MG63 (cell line): ENCODE results near the gene KRTAP19-3. TPM values are rescaled to one million over a fixed set of nuclear protein-coding genes. Genes with fewer than 3 reads are reported as not detected.
"Not testable (repeated sequence)": the region's sequence is repeated elsewhere in the genome, so short reads cannot be mapped to it uniquely, and the experiment has no call there.

Experiments
- DNase-seq: peaks from one replicate; pipeline ENCODE4 v3.0.0-alpha.2; 2020
- H3K27me3 ChIP-seq: fragments of 250-450 bp; sonication (Bioruptor Pico); 2 replicates; pipeline ENCODE4 v1.5.1; 2020; ENCODE audit warnings: mild to moderate bottlenecking, moderate library complexity
- H3K36me3 ChIP-seq: fragments of 250-450 bp; sonication (Bioruptor Pico); 2 replicates; pipeline ENCODE4 v1.5.1; 2020; ENCODE audit warnings: mild to moderate bottlenecking, moderate library complexity
- H3K4me3 ChIP-seq: fragments of 250-450 bp; sonication (Bioruptor Pico); 2 replicates; pipeline ENCODE4 v1.5.1; 2020; ENCODE audit warnings: mild to moderate bottlenecking, moderate library complexity
- H3K9me3 ChIP-seq: fragments of 250-450 bp; sonication (Bioruptor Pico); 2 replicates; pipeline ENCODE4 v1.5.1; 2020; ENCODE audit warnings: mild to moderate bottlenecking, moderate library complexity
- total RNA-seq: library from RNA; depleted of rRNA; stranded (reverse); fragments of >200 nt; shearing (Covaris generic); gene quantifications from 2 replicates; pipeline ENCODE4 v1.2.3, GENCODE V29; 2014; ENCODE audit warnings: low replicate concordance; rRNA removed

Gene KRTAP19-3
- not detected in 2 replicates for total RNA-seq

- Histone ChIP-seq H3K36me3 (no peaks in the 10 kb centered on the region), H3K27me3 (no peaks in the 10 kb centered on the region), H3K4me3 (no peak within 1 kb of the TSS), H3K9me3 (no peaks in the 10 kb centered on the region)
- DNase-seq = no peak
These were observed at the start of gene KRTAP19-3 for GRCh38 chr21:30491963-30492428. Gene KRTAP19-3 (minus strand): TSS chr21:30492013. CDS start chr21:30491957, 56 bp downstream.

GRCh38 chr21:30518876-30519275, 27.1 kb upstream of the KRTAP19-3 start:
- Histone ChIP-seq H3K36me3 (no peaks in the 10 kb centered on the region), H3K27me3 (no peaks in the 10 kb centered on the region), H3K9me3 (no peaks in the 10 kb centered on the region), H3K4me3 (no peak overlapping the region)
- no peak for DNase-seq

- Histone ChIP-seq H3K27me3 (no peaks in the 10 kb centered on the region), H3K9me3 (no peaks in the 10 kb centered on the region), H3K4me3 (no peak overlapping the region), H3K36me3 (no peaks in the 10 kb centered on the region)
- no peak for DNase-seq
These were observed 23.9 kb upstream of the KRTAP19-3 start for GRCh38 chr21:30515681-30516080.

DNA sequence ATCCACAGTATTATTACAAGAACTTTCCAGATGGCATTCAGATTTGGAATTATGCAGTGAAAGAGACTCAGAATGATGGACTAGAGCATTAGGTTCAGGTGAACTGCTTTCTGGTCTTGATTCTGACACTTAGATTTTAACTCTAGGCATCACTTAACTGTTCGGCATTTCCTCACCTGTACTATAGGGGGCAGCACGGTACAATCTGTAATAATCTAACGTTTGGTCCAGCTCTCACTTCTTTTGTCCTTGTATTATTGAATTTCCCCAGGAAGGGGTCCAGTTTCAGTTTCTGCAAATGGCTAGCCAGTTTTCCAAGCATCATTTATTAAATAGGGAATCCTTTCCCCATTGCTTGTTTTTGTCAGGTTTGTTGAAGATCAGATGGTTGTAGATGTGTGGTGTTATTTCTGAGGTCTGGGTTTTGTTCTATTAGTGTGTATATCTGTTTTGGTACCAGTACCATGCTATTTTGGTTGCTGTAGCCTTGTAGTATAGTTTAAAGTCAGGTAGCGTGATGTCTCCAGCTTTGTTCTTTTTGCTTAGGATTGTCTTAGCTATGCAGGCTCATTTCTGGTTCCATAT, 13.9 kb upstream of the KRTAP19-3 start:
- not testable (repeated sequence) for H3K27me3 ChIP-seq, DNase-seq, H3K36me3 ChIP-seq, H3K9me3 ChIP-seq, H3K4me3 ChIP-seq

DNA sequence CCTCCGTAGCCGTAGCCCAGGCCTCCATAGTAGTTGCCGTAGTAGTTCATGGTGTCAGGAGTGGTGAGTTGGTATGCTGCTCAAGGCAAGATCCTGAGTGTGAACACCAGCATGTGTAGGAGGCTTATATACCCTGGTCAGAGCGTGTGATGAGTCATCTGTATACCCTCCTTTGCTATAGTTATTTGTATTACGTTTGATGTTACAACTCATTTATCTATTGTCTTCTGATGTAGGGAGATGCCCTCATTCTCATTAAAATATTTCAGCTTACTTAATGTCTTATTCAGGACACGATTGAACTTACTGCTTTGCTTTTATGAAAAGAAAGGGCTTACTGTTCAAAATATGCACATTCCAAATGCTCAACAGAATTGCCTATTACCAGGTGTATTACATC, 10.2 kb upstream of the KRTAP19-3 start, which contains the start of gene KRTAP19-5:
KRTAP19-5 (minus strand) TSS at position 101 of the 400 bp plus-strand sequence; CDS start at position 50, 51 bp downstream.
- H3K27me3 ChIP-seq = no peaks in the 10 kb centered on the region
- no peak for DNase-seq

DNA sequence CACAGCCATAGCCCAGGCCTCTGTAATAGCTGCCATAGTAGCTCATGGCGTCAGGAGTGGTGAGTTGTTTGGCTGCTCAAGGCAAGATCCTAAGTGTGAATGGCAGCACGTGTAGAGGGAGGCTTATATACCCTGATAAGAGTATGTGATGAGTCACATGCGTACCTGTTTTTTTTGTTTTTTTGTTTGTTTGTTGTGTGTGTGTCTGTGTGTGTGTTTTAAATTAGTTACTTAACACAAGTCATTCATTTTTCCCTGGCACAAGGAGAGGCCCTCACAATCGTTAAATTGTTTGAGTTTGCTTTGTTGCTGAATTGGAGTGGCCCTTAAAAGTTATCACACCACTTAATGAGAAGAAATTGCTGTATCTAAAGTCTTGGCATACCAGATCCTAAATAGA, 5.3 kb upstream of the KRTAP19-3 start, which contains the start of gene KRTAP19-4:
KRTAP19-4 (minus strand) TSS at position 101 of the 400 bp plus-strand sequence; CDS start at position 46, 55 bp downstream.
- DNase-seq = no peak

More for the DNA sequence above, 10.2 kb upstream of the KRTAP19-3 start, which contains the start of gene KRTAP19-5:
- H3K36me3 ChIP-seq = no peaks in the 10 kb centered on the region
- H3K4me3 ChIP-seq = no peak within 1 kb of the TSS
- H3K9me3 ChIP-seq = no peaks in the 10 kb centered on the region

GRCh38 chr21:30487336-30487735, 4.5 kb downstream of the KRTAP19-3 start, which contains the start of gene KRTAP19-2:
Gene KRTAP19-2 (minus strand): TSS chr21:30487436. CDS start chr21:30487348, 88 bp downstream.
- no peaks in the 10 kb centered on the region for H3K27me3 ChIP-seq
- no peak for DNase-seq
- H3K4me3 ChIP-seq = no peak within 1 kb of the TSS
- H3K36me3 ChIP-seq = no peaks in the 10 kb centered on the region
- no peaks in the 10 kb centered on the region for H3K9me3 ChIP-seq

More for the DNA sequence above, 5.3 kb upstream of the KRTAP19-3 start, which contains the start of gene KRTAP19-4:
- H3K9me3 ChIP-seq = no peaks in the 10 kb centered on the region
- H3K27me3 ChIP-seq = no peaks in the 10 kb centered on the region
- H3K4me3 ChIP-seq = no peak within 1 kb of the TSS
- no peaks in the 10 kb centered on the region for H3K36me3 ChIP-seq

DNA sequence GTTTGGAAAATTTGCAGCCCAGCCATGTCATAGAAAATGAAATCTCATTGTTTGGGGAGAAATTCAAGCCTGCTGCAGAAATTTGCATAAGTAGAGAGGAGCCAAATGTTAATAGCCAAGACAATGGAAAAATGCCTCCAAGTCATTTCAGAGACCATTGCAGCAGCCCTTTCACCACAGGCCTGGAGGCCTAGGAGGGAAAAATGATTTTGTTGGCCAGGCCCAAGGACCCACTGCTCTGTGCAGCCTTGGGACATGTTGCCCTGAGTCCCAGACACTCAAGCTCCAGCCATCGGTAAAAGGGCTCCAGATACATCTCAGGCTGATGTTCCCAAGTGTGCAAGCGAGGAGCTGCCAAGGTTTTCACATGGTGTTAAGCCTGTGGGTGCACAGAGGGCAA, 5.6 kb downstream of the KRTAP19-3 start:
- no peak overlapping the region for H3K4me3 ChIP-seq
- no peaks in the 10 kb centered on the region for H3K9me3 ChIP-seq
- H3K36me3 ChIP-seq = no peaks in the 10 kb centered on the region
- no peak for DNase-seq
- H3K27me3 ChIP-seq = no peaks in the 10 kb centered on the region

- Histone ChIP-seq H3K27me3 (no peaks in the 10 kb centered on the region), H3K4me3 (no peak overlapping the region), H3K36me3 (no peaks in the 10 kb centered on the region), H3K9me3 (no peaks in the 10 kb centered on the region)
- no peak for DNase-seq
These were observed 9.7 kb downstream of the KRTAP19-3 start for GRCh38 chr21:30482130-30482529.

DNA sequence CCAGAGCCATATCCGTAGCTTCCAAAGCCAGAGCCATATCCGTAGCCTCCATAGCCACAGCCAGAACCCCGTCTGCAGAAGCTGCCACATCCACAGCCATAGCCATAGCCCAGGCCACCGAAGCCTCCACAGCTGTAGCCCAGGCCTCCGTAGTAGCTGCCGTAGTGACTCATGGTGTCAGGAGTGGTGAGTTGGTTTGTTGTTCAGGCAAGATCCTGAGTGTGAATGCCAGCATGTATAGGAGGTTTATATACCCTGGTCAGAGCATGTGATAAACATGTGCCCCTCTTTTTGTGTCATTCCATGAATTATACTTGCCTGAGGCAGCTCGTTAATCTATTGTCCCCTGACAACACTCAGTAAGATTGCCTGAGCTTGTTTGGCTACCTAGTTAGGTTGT, 11.7 kb downstream of the KRTAP19-3 start, which contains the start of gene KRTAP19-1:
KRTAP19-1 (minus strand) TSS at position 223 of the 400 bp plus-strand sequence; CDS start at position 173, 50 bp downstream.
- no peaks in the 10 kb centered on the region for H3K9me3 ChIP-seq
- no peaks in the 10 kb centered on the region for H3K36me3 ChIP-seq
- no peaks in the 10 kb centered on the region for H3K27me3 ChIP-seq
- no peak for DNase-seq
- no peak within 1 kb of the TSS for H3K4me3 ChIP-seq

GRCh38 chr21:30479259-30479658, 12.6 kb downstream of the KRTAP19-3 start:
- no peaks in the 10 kb centered on the region for H3K9me3 ChIP-seq
- DNase-seq = no peak
- no peak overlapping the region for H3K4me3 ChIP-seq
- no peaks in the 10 kb centered on the region for H3K36me3 ChIP-seq
- no peaks in the 10 kb centered on the region for H3K27me3 ChIP-seq

- Histone ChIP-seq H3K36me3 (no peaks in the 10 kb centered on the region), H3K4me3 (no peak overlapping the region), H3K9me3 (no peaks in the 10 kb centered on the region), H3K27me3 (no peaks in the 10 kb centered on the region)
- DNase-seq = no peak
These were observed 13.8 kb downstream of the KRTAP19-3 start for GRCh38 chr21:30478004-30478403.

DNA sequence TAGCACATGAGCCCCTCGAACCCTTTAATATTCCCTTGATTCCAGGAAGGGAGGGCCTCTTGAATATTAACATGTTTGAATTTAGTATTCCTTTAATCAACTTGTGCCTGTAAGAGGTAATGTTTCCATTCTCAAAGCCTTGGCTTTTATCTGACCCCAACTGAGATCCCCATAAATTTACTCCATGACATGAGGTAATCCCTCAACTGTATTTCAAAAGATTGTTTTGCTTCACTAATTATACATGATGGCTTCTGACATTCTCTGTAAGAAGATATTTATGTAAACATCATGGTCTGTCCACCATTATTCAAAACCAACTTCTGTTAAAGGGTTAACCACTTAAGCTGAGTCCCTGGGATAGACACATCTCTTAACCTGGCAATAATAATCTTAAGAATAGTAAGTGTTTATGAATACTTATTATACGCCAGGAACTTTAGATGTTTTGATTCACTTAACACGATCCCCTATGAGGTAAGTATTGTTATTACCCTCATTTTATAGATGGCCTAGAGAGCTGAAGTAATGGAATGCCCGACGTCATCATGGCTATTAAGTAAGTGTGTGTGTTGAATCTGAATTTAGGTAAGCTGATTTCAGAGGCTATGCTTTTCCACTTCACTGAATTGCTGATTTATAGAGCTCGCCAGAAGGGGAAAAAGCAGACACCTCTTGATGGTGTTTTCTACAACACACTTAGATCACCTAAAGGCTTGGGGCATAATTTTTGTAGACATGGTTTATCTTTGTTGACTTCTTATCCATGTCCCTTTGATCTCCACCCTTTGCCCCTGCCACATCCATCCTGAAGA, 22.7 kb downstream of the KRTAP19-3 start:
- H3K9me3 ChIP-seq = no peaks in the 10 kb centered on the region
- no peaks in the 10 kb centered on the region for H3K36me3 ChIP-seq
- no peak overlapping the region for H3K4me3 ChIP-seq
- no peak for DNase-seq
- no peaks in the 10 kb centered on the region for H3K27me3 ChIP-seq

GRCh38 chr21:30463713-30464112, 28.1 kb downstream of the KRTAP19-3 start:
- Histone ChIP-seq H3K27me3 (no peaks in the 10 kb centered on the region), H3K36me3 (no peaks in the 10 kb centered on the region)
- DNase-seq = no peak

DNA sequence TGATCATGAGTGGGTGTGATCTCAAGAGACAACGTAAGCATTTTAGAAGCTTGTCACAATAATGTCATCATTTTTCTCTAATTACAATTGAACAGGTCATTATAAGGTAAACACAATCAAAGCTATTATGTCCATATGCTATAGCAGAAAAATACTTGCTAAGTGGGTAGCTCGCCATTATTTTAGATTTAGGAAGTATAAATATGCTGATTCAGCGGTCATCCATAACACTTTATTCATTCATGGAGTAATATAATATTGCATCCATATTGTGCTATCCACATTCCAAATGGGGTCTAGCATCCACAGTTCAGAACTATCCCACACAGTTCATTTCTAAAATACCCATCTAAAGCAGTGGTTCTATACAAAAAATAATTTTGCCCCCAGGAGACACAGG, 43.3 kb downstream of the KRTAP19-3 start:
- no peak overlapping the region for H3K4me3 ChIP-seq
- H3K36me3 ChIP-seq = no peaks in the 10 kb centered on the region
- H3K9me3 ChIP-seq = no peaks in the 10 kb centered on the region
- DNase-seq = no peak
- H3K27me3 ChIP-seq = no peaks in the 10 kb centered on the region

More at GRCh38 chr21:30463713-30464112, 28.1 kb downstream of the KRTAP19-3 start:
- Histone ChIP-seq H3K9me3 (no peaks in the 10 kb centered on the region), H3K4me3 (no peak overlapping the region)

DNA sequence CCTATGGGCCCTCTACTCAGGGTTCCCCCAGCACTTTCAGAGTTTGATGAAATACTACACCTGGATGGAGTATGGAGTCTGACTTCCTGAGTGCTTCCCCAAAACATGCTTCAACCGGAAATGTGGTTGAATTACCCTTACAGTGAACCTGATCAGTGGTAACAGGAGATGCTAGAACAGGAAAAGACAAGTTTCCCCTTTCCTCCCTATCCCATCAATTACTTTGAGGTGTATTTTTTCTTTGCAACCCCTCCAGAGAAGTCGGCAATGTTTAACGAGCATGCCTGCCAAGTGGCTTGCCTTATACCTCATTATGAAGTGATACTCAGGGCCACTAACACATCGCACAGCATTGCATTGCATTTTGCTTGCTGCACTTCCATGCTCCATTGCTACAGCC, 44.8 kb downstream of the KRTAP19-3 start:
- H3K36me3 ChIP-seq = no peaks in the 10 kb centered on the region
- DNase-seq = no peak
- no peaks in the 10 kb centered on the region for H3K27me3 ChIP-seq
- H3K9me3 ChIP-seq = no peaks in the 10 kb centered on the region
- H3K4me3 ChIP-seq = no peak overlapping the region

DNA sequence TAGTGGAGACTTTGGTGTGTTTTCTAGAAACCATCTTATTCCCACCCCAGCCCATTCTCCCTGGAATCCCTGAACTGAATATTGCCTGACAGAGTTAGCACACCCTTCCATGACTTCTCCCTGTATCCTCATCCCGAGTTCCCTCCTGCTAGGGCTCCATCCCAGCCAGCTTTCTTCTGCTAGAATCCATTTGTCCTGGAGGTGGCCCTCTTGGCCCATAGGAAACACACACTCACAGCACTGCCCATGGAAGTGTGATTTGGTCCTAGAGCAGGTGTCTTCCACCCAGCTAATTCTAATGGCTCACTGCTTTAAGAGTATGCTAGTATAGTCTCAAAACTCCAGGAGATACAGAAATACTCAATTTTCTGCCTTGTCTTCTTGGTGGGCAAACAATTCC, 47.6 kb downstream of the KRTAP19-3 start:
- Histone ChIP-seq H3K36me3 (no peaks in the 10 kb centered on the region), H3K9me3 (no peaks in the 10 kb centered on the region), H3K27me3 (no peaks in the 10 kb centered on the region), H3K4me3 (no peak overlapping the region)
- DNase-seq = no peak
